HG02981 (cell line): Measurements from ENCODE around the gene TMEM117.

ENCODE experiments used
- ATAC-seq: cut with Tn5 transposase; IDR thresholded peaks from one replicate; pipeline ENCODE4 v1.9.1; 2021; ENCODE audit warnings: mild to moderate bottlenecking, moderate library complexity; ENCODE audit not compliant: unreplicated experiment

The TMEM117 gene

DNA sequence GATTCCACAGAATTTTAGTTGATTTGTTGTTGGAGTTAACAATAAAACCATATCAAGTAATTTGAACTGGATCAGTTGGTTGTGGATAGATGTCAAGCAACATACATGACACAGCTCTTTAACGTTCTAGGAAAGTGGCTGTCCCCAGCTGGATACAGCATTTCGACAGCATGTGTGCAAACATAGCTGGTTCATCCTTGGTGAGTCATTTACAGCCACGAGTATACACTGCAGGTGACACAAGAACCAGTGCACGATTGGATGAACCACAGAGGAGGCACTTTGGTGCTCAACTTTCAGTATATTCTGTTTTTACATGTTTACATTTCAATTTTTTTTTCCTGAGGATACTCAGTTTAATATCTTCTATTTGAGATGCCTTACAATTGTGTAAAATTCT lies 242.4 kb downstream of the TMEM117 start:
- no peak for ATAC-seq

DNA sequence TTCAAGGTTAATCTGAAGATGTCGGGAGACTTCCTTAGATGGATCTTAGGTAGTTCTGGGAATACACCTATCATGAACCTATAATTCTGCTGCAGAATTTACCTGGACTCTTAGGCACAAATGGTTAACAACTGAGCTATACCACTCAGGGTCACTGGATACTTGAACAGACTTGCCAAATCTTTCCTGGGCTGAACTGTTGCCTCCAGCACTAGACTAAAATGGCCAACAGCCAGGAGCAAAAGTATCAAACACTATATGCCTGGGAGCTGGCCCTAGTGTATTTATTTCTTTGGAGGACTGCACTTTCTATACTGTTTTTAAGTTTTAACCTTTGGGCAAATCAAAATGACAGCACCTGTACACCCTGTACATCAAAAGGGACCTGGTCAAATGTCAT lies 252.8 kb downstream of the TMEM117 start:
- ATAC-seq, result no peak

DNA sequence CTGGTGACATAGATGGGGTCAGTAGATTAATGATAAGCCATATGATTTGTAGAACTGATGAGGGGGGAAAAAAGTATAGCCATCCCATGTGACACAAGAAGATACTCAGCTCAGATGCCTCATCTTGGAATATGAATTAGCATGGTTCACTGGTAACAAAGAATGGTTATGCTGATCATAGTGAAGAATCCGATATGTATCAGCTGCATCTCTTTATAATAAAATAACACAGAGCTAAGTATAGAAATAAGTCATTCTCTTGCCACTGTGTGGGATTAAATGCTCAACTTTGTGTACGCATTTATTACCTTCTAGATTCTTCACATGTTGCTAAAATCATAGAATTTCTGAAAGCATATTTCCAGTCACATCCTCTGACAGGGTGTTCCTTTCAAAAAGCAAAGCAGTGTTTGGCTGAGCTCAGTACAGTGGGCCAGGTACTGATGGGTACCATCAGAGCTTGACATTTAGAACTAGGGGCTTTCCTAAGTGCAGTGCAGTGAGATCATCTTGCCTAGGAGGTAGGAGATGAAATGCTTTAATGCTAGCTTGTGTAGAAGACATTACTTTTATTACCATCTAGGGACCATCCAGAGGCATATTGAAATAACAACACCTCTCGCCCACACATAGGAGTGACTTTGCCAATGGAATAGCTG lies 256.2 kb downstream of the TMEM117 start:
- no peak for ATAC-seq

DNA sequence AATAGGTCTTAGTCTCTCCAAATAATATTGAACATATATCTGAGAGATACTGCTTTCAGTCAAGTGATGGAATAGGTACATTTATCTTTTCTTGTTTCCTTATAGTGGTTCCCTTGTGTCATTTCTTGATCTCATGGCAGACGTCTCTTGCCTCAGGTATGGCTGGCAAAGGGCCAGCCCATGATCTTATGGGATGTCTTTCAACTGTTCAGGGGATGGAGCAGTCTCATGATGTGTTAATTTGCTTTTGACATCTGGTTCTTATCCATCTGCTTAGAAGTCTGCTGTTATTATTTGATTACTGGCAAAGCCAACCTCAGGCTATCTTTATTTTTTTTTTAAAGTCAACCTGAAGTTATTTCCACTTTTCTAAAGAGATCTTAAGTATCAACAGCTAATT lies 262.9 kb downstream of the TMEM117 start:
- no peak for ATAC-seq

DNA sequence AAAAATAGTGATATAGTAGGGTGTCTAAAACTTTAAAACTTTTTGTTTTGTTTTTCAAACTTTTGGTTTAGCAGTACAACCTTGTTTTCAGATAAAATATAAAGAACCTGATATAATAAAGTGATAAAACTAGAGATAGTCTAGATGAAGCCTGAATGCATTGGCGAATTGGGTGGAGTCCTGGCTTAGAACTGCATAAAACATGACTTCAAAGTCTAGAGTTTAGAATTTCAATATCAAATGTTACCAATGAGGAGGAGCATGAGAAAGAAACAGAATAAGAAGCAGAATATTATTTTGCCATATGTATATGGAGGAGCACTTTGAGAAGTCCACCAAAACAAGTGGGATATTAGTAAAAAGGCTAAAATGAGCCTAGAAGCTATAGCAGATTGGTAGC lies 263.6 kb downstream of the TMEM117 start:
- ATAC-seq, result no peak

DNA sequence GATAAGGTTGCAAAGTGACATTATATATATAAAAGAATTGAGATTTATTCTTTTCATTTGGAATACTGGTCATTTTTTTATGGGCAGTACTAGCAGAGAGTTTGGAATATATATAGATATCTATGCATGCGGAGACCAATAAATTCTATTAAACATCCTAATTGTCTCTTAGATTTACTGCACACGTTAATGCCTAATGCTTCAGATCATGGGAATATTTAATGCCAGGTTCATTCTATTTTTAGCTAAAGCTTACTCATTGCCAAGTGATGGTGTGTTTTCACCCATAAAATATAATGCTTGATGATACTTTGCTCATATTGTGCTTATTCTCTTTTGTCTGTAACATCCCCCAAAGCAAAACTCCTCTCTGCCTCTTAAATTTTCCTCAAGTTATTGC lies 264.4 kb downstream of the TMEM117 start:
- ATAC-seq, result no peak

DNA sequence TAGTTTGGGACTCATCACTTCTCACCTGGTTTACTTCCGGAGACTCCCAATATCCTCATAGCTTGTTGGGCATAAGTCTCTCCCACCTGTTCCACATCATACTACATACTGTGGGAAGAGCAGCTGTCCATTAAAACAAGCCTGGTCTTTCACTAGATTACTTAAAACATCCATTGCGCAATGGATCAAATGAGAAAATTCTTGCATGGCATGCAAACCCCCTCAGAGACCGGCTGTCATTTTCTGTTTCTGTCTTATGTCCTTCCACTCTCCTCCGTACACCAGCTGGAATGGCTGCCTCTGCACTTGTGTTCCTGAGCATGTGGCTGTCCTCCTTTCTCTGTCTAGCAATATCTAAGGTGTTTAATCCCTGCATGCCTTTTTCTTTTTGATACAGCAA lies 265.6 kb downstream of the TMEM117 start:
- ATAC-seq, result no peak

DNA sequence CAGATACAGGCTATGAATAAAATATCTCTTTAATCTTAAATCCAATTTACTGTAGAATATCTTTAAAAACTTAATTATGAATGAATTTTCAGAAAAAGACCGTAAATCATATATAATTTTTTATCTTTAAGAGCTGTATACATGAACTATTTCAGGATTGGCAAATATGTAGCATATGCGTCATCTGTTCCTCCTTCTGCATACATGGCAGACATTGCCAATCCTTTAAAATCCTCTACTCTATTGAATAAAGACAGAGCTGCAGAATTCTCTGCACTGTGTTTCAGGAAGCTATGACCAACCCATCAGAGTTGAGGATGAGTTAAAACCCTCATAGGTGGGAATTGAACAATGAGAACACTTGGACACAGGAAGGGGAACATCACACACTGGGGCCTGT lies 279.0 kb downstream of the TMEM117 start:
- no peak for ATAC-seq

DNA sequence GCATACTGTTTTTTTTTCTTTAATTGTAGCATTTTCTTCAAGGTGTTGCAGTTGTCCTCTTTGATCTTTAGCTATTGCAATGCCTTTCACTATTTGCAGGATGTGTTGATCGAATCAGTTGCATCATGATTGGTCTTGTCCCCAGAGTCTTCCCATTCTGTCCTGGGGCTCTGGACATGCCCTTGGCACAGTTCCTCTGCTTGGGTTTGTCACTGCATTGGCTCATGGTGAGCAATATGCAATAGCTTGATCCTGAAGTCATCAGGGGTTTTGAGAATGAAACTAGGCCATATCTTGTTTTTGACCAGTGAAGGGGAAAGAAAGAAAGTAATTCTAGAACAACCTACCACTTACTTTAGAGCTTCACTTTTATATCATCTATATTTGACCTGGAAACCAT lies 281.5 kb downstream of the TMEM117 start:
- ATAC-seq, result no peak

DNA sequence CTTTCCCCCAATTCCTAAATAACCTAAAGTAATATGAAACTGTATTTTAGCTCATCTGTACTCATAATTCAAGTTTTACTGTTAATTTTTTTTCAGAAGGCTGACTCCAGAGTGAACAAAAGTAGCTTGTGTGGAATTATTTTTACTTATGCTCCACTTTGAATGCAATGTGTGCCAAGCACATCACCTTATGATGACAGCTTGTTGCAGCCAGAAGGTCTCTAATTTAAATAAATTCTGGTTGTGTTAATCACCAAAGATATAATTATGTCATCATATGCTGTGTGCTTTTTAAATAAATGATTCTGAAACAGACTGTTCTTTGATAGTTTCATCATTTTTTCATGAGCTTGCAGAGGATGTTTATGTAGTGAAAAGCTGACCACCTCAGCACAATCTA lies 283.1 kb downstream of the TMEM117 start:
- ATAC-seq, result no peak

DNA sequence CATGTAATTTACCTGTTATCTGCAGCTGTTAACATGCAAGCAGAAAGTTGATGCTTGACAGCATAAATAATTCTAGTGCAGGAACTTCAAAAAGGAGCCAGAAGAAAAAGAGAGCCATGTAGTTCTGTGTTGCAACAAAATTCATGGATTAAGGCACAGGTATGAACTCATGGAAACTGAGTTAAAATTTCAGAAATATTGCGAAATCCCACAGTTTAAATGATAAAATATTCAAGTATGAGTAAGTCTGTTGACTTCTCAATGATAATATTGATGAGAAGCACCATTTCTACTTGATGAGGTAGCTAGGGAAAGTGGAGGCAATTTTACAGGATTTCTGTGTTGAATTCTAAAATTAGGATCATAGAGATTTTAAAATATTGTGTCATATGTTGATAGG lies 290.9 kb downstream of the TMEM117 start:
- no peak for ATAC-seq

DNA sequence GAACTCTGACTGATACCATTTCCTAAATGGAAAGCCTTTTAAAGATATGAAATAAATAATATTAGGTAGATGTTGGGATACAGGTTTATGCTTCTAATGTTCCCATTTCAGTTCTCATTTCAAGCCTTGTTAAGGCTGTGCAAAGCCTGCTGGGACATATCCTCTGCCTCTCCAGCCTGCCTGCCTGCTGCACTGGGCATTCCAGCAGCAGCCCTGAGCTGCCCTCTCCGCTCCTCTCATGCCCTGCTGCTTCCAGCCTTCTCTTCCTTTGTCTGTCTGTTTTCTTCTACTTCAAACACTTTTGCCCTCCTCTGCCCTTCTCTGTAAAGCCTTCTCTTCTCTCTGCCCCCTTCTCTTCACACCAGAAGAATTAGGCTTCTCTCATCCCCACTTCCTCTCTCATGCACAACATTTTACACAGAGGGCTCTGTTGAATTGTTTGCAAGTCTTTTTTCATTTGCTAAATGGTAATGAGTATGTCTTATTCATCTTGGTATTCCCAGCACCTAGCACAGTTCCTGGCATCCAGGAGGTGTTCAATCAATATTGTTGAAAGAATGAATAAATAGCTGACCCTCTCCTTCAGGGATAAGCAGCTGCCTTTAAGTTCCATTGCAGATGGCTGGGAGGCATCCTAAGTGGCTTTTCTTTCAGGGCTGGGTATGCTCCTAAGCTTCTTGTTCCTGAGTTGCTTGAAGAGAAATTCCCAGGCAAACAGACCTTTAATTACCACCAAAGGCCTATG lies 292.3 kb downstream of the TMEM117 start:
- no peak for ATAC-seq

DNA sequence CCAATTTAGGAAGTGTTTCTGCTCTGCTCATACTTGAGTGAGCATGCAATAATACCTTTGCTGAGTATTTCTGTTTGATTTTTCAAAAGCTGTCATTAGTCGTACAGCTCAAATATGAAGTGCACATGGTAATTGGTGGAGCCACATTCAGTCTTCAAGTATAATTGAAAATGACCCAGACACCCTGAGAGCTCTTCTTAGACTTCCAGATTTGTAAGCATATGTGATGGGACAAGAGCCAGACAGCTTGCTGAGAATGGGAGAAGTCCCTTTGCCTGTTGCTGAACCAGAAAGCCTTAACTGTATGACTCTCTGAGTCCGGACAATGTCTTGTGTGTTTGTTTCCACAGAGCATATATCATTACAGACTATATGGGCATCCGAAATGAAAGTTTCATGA lies 307.3 kb downstream of the TMEM117 start:
- ATAC-seq, result no peak

DNA sequence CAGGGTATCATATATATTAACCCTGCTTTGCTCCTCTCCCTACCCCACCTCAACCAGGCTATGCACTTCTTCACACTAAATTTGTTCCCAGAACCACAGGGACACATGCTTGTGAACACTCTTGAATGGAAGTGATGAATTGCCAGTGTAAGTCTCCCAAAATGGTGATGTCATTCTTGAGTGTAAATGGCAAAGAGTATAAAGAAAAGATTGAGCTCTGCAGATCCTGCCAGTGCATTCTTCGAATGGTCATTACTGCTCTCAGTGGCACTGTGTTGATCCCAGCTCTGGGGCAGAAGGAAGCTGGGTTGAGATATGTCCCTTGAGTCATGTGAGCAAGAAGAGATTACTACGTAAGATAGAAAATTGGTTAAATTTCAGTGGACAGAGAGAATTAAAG lies 313.1 kb downstream of the TMEM117 start:
- ATAC-seq, result no peak

DNA sequence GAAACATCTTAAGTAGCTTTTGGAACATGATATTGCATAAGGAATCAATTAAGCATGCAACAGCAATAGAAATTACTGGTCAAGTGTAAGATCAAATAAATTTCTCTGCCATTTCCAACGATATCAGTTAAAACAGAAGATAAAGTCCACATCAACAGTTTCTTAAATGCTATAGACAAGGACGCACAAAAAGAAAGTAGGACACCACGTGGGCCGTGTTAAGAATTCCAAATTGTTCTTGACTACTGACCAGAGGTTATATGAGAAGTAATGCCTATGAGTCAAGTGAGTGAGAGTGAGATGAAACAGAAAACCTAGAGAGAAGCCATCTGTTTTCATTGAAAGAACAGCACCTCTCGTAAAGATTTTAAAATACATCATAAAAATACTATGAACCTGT lies 318.2 kb downstream of the TMEM117 start:
- ATAC-seq, result no peak

DNA sequence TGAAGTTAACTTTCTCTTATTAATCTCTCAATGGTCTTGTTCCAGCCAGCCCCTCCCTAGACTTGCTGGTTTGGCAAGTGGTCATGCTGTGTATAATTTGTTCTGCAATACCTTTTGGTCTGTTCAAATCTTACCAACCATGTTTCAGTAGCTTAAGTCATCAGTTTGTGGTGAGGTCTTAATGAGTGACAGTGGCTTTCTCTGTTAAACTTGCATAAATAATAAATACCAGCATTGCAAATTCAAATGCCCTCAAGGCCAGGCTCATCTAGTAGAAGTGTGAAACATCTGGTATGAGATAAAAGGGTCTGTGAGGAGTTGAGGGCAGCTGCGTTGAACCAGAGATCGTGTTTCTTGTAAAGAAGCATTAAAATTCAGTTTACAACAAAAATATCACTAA lies 319.5 kb downstream of the TMEM117 start:
- no peak for ATAC-seq

DNA sequence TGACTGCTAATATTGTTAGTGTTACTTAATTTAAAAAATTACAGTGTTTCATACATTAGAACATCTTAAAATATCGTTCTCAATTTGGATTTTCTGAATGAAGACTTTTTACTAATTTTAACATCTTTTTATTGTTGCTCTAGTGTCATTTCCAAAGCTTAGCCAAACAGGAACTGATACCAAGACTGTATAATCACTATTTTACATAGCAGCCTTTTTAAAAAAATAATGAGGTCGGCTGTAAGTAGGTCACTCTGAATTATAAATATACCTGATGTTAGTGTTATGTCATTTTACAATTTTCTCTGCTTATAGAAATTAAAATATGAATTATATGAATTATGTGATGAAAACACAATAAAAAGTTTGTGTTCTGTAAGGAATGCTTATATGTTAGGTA lies 321.5 kb downstream of the TMEM117 start:
- peak; percentile 62 for ATAC-seq

DNA sequence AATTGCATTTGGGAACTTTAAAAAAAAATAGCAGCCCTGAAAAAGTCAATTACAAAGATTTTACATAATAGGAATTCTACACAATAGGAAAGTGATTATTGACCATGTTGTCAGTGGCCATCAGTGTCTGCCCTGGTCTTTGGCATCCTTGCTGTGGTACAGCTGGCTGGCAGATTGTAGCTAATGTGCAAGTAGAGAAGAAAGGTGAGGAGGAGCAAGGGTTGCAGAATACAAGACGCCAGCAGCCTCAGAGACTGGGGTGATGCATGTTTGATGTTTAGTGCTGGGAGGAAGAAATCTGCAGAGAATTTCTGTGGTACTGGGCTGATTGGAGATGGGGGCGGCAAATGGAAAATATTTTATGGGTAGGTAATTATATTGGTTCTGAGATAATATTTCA lies 322.9 kb downstream of the TMEM117 start:
- ATAC-seq, result no peak

DNA sequence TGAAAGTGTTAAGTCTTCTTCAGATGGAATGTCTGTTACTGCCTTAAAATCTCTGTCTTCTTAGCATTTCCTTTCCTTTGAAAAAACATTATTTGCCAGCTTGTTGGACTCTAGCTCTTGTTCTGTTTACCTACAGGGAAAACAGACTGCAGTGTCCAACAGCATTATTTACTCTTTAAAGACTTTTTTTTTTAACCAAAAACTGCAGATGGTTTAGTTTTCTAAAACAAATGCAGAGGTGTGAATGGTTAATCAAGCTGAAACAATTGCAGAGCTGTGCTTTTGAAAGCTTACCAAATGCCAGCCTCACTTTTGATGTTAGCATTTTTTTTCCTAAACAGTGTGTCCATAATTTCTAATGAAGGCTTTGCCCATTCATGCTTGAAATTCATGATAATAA lies 323.3 kb downstream of the TMEM117 start:
- no peak for ATAC-seq

DNA sequence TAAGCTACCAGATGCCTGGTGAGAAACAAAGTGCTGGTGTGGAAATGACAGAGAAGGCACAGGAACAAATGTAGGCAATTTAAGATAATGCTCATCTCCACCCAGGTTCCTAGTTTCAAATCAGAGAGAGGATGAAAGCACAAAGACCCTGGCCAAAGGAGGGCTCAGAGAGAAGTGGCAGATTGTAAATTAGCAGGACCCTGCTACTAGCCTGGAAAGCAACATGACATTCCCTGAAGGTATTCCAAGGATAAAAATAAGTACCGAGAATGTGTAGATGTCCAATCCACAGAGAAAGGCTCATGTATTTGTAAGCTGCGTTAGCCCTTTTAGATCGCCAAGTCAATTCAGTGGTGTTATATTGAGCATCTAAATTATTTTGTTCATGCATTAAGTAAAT lies 324.0 kb downstream of the TMEM117 start:
- ATAC-seq, result no peak

DNA sequence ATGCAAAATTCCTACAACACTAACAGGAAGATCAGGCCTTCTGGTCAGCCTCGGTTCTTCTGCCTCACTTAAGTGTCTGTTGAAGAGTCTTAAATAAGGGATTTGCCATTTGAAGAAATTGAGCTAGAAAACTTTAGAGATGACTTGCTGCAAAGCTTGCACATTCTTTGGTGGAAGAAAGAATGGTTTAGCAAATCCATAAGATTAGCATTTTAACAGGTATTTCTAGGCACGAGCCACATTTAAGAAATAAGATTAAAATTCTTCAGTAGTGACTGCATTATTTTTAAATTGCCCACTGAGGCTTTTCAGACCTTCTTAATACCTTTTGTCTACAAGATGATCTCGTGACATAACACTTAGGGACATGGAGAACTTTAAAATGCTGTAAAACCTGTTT lies 327.1 kb downstream of the TMEM117 start:
- no peak for ATAC-seq

DNA sequence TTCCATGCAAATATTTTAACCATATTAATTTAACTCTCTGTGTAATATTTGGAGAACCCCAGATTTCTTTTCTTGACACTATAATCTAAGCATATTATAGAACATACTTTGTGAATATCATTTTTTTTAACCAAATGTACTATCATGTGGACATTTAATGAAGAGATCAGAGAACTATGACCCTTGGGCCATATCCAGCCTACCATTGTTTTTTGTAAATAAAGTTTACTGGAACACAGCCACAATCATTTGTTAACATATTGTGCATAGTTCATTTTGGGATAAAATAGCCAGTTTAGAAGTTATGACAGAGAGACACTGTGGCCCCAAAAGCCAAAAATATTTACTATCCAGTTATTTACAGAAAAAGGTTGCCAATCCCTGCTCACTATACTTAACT lies 338.2 kb downstream of the TMEM117 start:
- ATAC-seq, result no peak
